ENCODE measurements around the gene DERL3.

Gene DERL3

DNA sequence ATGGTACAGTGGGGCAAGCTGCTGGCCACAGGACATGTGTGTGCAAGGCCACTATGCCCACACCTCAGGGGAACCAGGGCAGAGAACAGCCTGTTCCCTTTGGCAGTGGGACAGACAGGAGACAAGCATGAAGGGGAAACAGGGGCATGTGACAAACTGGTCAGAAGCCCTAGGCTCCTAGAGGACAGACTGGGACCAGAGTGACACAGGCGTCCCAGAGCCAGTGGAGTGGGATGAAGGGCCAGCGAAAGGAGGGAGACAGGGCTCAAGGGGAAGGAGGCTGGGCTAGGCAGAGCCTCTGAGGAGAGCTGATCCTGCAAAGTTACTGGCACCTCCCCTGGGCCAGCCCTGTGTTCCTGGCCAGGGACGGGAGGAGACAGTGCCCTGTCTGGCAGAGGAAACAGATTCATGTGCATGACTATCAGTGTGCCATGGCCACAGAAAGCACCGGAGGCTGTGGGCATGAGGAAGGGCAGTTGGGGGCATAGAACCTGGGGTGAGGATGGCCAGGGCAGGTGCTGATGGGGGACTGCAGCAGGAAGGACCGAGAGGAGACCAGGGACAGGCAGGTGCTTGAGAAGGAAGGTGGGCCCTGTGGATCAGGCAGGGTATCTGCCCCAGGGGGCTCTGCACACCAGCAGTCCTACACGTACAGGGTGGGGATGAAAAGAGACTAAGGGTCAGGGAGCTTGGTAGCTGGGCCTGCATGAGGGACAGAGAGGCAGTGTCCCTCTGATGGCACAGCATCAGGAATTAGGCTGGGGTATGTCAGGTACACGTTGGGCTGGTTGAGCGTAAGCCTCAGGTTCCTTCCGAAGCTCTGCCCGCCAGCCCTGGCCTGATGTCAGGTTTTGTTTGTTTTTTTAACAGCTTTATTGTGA, 9.8 kb downstream of the DERL3 start:
- no peak overlapping the region for H3K27ac ChIP-seq (ENCODE audit: low read depth, low read length)
- no peaks in the 10 kb centered on the region for H3K9me3 ChIP-seq (ENCODE audit: control insufficient read depth, insufficient read depth, low read depth, low read length)
- H3K27me3 ChIP-seq (ENCODE audit: control insufficient read depth, insufficient read depth, low read length): no peaks in the 10 kb centered on the region
- peaks cover 93% of the 10 kb centered on the region for H3K36me3 ChIP-seq (ENCODE audit: control insufficient read depth, insufficient read depth, low read length)
- no peak overlapping the region for H3K9ac ChIP-seq (ENCODE audit: low read length)
- no peak overlapping the region for H3K4me3 ChIP-seq (ENCODE audit: low read depth, low read length)
- H3K4me1 ChIP-seq (ENCODE audit: control insufficient read depth, insufficient read depth, low read length): peaks cover 9% of the 10 kb centered on the region; the same call in 1 of the 2 replicates

DNA sequence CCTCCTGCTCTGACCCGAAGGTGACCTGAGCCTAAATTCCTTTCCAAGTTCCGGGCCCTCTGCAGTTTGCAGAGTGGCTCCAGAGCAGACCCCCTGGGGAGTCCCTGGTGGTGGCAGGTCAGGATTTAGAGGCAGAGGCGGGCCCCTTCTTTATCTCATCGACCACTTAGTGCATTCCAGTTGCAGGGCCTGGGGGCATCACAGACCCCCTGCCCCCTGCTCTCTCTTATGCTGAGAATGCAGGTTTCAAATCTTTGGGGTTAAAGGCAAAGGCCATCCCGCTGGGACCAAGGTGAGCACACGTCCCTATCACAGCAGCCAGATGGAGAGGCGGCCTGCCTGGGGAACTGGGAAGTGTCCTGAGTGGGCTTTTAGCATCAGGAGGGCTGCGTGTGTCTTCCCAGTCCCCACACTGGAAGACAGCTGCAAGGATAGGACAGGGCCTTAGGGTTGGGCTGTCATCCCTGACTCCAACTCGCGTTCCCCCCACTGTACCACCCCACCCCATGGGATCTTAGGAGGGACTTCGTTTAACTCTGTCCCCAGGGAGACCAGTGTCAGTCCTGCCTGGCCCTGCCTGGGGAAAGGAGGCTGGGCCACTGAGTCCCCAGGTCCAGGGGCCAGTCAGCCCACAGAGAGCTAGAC, 11.3 kb downstream of the DERL3 start:
- Histone ChIP-seq H3K9me3 (ENCODE audit: control insufficient read depth, insufficient read depth, low read depth, low read length) (no peaks in the 10 kb centered on the region), H3K27me3 (ENCODE audit: control insufficient read depth, insufficient read depth, low read length) (no peaks in the 10 kb centered on the region), H3K27ac (ENCODE audit: low read depth, low read length) (no peak overlapping the region), H3K4me3 (ENCODE audit: low read depth, low read length) (no peak overlapping the region), H3K36me3 (ENCODE audit: control insufficient read depth, insufficient read depth, low read length) (peaks cover 93% of the 10 kb centered on the region), H3K9ac (ENCODE audit: low read length) (no peak overlapping the region), H3K4me1 (ENCODE audit: control insufficient read depth, insufficient read depth, low read length) (peaks cover 9% of the 10 kb centered on the region; the same call in 1 of the 2 replicates)

DNA sequence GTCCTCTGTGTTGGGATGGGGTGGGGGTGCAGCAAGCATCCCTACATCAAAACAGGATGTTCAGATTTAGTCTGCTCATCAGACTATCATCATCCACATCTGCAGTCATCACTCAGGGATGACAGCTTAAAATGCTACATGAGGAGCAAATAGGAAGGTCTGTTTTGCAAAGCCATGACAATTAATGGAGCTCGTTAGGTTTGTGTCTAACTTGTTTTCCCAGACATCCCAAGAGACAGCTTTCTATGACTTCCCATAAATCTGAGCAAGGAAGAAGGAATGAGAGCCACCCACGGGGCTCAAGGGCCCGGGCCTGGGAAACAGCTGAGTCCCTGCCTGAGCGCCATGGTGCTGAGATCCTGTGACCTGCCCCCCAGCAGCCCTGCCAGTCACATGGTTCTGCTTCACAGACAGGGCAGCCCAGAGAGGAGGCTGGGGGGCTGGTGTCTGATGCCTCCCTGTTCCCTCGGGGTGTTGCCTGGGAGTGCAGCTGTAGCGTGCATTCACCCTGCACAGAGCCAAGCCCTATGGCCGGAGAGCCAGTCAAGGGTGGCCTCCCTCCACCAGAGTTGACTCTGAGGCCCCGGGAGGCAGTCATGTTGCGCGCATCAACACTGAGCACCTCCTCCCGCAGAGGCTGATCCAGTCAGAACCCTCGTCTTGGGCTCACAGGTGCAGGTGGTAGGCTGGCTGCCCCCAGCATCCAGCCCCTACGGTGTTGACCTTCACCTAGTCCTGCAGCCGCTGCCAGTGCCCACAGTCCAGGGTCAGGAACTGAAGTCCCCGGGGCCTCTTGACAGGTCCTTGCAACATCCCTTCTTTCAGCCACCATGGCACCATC, 12.1 kb downstream of the DERL3 start:
- H3K36me3 ChIP-seq (ENCODE audit: control insufficient read depth, insufficient read depth, low read length): peaks cover 93% of the 10 kb centered on the region
- no peak overlapping the region for H3K9ac ChIP-seq (ENCODE audit: low read length)

DNA sequence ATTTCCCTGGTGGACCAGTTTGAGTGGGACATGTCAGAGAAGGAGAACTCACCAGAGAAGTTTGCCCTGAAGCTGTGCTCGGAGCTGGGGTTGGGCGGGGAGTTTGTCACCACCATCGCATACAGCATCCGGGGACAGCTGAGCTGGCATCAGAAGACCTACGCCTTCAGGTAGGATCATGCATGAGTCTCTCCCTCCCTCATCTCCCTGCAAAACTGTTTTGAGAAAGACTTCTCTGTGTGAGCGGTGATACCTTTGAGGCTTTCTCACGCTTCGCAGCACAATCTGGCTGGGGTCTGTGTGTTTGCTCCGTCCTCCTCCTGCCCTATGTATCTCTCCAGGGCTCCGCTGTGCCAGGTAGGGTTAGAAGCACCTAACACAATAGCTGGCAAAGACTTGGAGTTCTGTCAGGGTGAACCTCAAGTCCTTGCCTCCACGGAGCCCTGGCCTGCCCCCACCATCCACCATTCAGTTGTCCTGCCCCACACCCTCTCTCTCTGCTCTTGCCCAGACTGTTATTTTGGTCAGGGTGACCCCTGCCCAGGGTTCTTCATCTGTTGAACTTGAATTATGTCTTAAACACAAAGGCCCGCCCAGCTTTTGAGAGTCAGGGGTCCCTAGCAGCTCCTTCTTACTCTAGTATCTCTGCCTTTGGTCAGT, 13.4 kb downstream of the DERL3 start:
- Histone ChIP-seq H3K4me1 (ENCODE audit: control insufficient read depth, insufficient read depth, low read length) (peaks cover 9% of the 10 kb centered on the region; the same call in 1 of the 2 replicates), H3K9ac (ENCODE audit: low read length) (peak overlapping the region; percentile 41), H3K27me3 (ENCODE audit: control insufficient read depth, insufficient read depth, low read length) (no peaks in the 10 kb centered on the region), H3K27ac (ENCODE audit: low read depth, low read length) (peak overlapping the region; percentile 36; the same call in 1 of the 2 replicates), H3K9me3 (ENCODE audit: control insufficient read depth, insufficient read depth, low read depth, low read length) (no peaks in the 10 kb centered on the region), H3K36me3 (ENCODE audit: control insufficient read depth, insufficient read depth, low read length) (peaks cover 94% of the 10 kb centered on the region), H3K4me3 (ENCODE audit: low read depth, low read length) (no peak overlapping the region)

More for the DNA sequence above, 12.1 kb downstream of the DERL3 start:
- Histone ChIP-seq H3K4me3 (ENCODE audit: low read depth, low read length) (no peak overlapping the region), H3K27ac (ENCODE audit: low read depth, low read length) (0 out of 2 replicates have a peak overlapping the region, but pooled peaks have one; percentile 36), H3K4me1 (ENCODE audit: control insufficient read depth, insufficient read depth, low read length) (peaks cover 9% of the 10 kb centered on the region; the same call in 1 of the 2 replicates), H3K9me3 (ENCODE audit: control insufficient read depth, insufficient read depth, low read depth, low read length) (no peaks in the 10 kb centered on the region), H3K27me3 (ENCODE audit: control insufficient read depth, insufficient read depth, low read length) (no peaks in the 10 kb centered on the region)

DNA sequence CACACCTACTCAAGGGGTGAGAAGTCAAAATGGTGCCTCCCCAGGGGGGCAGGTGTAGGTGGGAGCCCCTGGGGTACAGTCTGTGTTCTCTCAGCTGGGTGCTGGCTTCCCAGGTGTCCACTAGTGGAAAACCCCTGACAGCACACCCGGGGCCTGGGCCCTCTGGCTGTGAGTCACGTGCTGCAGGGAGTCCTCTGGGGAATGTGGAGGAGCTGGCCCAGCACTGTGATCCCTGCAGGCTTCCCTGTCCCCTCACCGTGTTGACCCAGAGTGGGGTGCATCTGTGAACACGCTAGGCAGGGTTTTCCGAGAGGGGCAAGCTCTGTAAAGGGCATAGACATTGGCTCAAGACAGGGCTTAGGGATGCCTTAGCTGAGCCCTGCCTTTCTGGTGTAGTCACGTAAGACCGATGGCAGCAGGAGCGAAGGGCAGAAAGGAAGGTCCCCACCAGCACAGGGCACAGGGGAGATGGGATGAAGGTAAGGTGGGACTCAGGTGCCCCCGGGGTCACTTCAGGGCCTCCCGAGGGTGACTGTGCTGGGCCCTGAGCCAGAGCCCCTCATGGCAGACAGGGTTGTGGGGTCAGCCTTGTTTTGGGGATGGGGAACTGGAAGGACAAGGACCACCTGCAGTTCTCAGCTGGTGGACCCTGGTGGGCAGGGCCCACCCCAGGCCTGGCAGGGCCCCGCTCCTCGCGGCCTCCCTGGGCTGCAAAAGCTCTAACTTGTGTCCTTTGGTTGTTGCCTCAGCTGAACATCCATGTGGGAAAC, 14.1 kb downstream of the DERL3 start:
- Histone ChIP-seq H3K36me3 (ENCODE audit: control insufficient read depth, insufficient read depth, low read length) (peaks cover 93% of the 10 kb centered on the region), H3K27me3 (ENCODE audit: control insufficient read depth, insufficient read depth, low read length) (no peaks in the 10 kb centered on the region), H3K9me3 (ENCODE audit: control insufficient read depth, insufficient read depth, low read depth, low read length) (no peaks in the 10 kb centered on the region), H3K27ac (ENCODE audit: low read depth, low read length) (no peak overlapping the region), H3K4me3 (ENCODE audit: low read depth, low read length) (no peak overlapping the region), H3K9ac (ENCODE audit: low read length) (no peak overlapping the region), H3K4me1 (ENCODE audit: control insufficient read depth, insufficient read depth, low read length) (peaks cover 9% of the 10 kb centered on the region; the same call in 1 of the 2 replicates)

DNA sequence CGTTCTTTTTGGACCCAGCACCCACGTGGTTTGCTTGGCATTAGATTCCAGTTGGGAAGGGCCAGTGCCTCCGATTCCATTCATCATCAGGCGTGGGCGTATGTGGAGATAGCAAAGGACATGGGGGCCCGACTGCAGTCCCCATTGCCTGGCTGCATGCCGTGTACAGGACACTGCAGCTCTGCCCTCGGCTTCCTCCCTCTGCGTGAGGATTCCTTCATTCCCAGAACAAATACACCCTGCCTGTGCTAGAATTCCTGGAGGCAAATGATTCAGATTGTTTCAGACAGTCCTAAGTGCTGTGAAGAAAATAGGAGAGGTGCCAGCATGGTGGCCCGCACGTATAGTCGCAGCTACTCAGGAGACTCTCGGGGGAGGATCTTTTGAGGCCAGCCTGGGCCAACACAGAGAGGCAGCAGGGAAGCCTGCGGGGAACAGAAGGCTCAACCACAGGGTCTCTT, 15.4 kb downstream of the DERL3 start:
- Histone ChIP-seq H3K36me3 (ENCODE audit: control insufficient read depth, insufficient read depth, low read length) (peaks cover 93% of the 10 kb centered on the region), H3K27ac (ENCODE audit: low read depth, low read length) (no peak overlapping the region), H3K4me3 (ENCODE audit: low read depth, low read length) (no peak overlapping the region), H3K4me1 (ENCODE audit: control insufficient read depth, insufficient read depth, low read length) (peaks cover 9% of the 10 kb centered on the region; the same call in 1 of the 2 replicates), H3K9ac (ENCODE audit: low read length) (no peak overlapping the region), H3K9me3 (ENCODE audit: control insufficient read depth, insufficient read depth, low read depth, low read length) (no peaks in the 10 kb centered on the region), H3K27me3 (ENCODE audit: control insufficient read depth, insufficient read depth, low read length) (no peaks in the 10 kb centered on the region)

DNA sequence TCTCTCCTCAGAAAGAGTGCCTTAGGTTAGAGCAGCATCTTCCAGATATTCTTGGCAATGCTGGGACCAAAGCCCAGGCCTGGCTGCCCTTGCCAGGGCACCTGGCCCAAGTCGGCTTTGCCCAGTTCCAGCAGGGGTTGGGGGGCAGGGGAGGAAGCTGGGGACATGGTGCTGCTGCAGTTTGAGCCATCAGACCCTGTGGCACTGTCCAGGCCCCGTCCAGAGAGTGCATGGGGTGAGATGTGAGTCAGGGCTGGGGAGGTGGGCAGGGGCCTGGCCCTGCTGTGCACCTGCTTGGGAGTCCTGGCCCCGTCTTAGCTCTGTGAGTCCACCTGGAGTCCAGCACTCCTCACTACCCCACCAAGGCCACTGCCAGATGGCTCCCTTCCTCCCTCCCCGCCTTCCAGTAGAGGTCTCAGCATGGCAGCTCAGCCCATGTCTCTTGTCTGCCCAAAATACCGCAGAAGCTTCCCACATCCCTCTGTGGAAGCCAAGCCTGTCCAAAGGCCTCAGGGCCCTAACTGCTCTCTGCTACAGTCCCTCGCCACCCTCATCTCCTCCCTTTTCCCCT, 16.6 kb downstream of the DERL3 start:
- Histone ChIP-seq H3K4me3 (ENCODE audit: low read depth, low read length) (no peak overlapping the region), H3K9ac (ENCODE audit: low read length) (no peak overlapping the region), H3K27ac (ENCODE audit: low read depth, low read length) (no peak overlapping the region), H3K9me3 (ENCODE audit: control insufficient read depth, insufficient read depth, low read depth, low read length) (no peaks in the 10 kb centered on the region), H3K4me1 (ENCODE audit: control insufficient read depth, insufficient read depth, low read length) (peaks cover 8% of the 10 kb centered on the region; the same call in 1 of the 2 replicates), H3K36me3 (ENCODE audit: control insufficient read depth, insufficient read depth, low read length) (peaks cover 96% of the 10 kb centered on the region), H3K27me3 (ENCODE audit: control insufficient read depth, insufficient read depth, low read length) (no peaks in the 10 kb centered on the region)

DNA sequence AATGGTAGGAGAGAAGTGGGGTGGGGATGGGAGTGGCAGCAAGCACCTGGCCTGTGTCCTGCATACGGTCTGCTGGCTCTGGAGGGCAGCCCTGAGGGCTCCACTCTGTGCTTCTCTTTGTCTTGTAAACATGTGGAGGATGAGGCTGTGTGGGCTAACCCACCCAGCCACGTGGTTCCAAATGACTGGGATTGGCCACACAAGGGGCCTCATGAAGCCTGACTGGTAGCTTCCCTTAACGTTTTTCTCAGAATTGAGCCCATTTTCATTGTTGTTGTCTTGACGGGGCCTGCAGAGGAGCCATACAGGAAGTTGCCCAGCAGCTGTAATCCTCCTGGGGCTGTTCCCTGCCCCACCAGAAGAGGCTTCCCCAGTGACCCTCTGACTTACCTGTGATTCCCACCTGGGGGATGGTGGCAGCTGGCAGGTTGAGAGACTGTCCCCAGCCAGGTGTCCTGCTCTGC, 18.0 kb downstream of the DERL3 start:
- Histone ChIP-seq H3K27me3 (ENCODE audit: control insufficient read depth, insufficient read depth, low read length) (no peaks in the 10 kb centered on the region), H3K9me3 (ENCODE audit: control insufficient read depth, insufficient read depth, low read depth, low read length) (no peaks in the 10 kb centered on the region), H3K27ac (ENCODE audit: low read depth, low read length) (peak overlapping the region; percentile 33; the same call in 1 of the 2 replicates), H3K4me1 (ENCODE audit: control insufficient read depth, insufficient read depth, low read length) (no peaks in the 10 kb centered on the region; the same call in 1 of the 2 replicates), H3K4me3 (ENCODE audit: low read depth, low read length) (no peak overlapping the region), H3K36me3 (ENCODE audit: control insufficient read depth, insufficient read depth, low read length) (peaks cover 96% of the 10 kb centered on the region), H3K9ac (ENCODE audit: low read length) (no peak overlapping the region)

DNA sequence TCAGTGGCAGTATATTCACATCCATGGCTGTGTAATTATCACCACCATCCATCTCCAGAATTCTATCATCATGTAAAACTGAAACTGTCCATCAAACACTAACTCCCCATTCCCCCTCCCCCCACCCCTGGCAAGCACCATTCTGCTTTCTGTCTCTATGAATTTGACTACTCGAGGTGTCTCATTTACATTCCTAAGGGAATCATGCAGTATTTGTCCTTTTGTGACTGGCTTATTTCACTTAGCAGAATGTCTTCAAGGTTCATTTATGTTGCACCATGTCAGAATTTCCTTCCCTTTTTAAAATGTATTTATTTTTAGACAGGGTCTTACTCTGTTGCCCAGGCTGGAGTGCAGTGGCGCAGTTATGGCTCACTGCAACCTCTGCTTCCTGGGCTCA, 20.3 kb downstream of the DERL3 start:
- no peaks in the 10 kb centered on the region for H3K9me3 ChIP-seq (ENCODE audit: control insufficient read depth, insufficient read depth, low read depth, low read length)
- H3K36me3 ChIP-seq (ENCODE audit: control insufficient read depth, insufficient read depth, low read length): peaks cover 88% of the 10 kb centered on the region
- H3K27me3 ChIP-seq (ENCODE audit: control insufficient read depth, insufficient read depth, low read length): no peaks in the 10 kb centered on the region
- no peak overlapping the region for H3K27ac ChIP-seq (ENCODE audit: low read depth, low read length)
- H3K4me1 ChIP-seq (ENCODE audit: control insufficient read depth, insufficient read depth, low read length): no peaks in the 10 kb centered on the region
- no peak overlapping the region for H3K4me3 ChIP-seq (ENCODE audit: low read depth, low read length)
- H3K9ac ChIP-seq (ENCODE audit: low read length): no peak overlapping the region
